Activated B cell treated with CpG ODN at 0.5 μM for 24 hours (primary cell): ENCODE results near the gene CYB561. TPM values are rescaled to one million over a fixed set of nuclear protein-coding genes. Genes with fewer than 3 reads are reported as not detected.
A peak's percentile ranks its signal among the peaks of the same experiment; 100 is the strongest.

Experiments used
- ATAC-seq: fragments of 200-7000 bp; cut with Tn5 transposase; one replicate; pipeline ENCODE4 v1.10.0; 2021; ENCODE audit warnings: low read depth, mild to moderate bottlenecking, moderate library complexity
- CTCF ChIA-PET: fragments of 350-600 bp; sonication (Branson Sonifier 250); formaldehyde crosslinking; loops from one replicate; lab custom pipeline; 2021; ENCODE audit warnings: antibody characterized with exemption; lab: Charles Lee
- POLR2A ChIA-PET: fragments of 350-600 bp; sonication (Branson Sonifier 250); formaldehyde crosslinking; loops from one replicate; lab custom pipeline; 2021; ENCODE audit warnings: antibody characterized with exemption; lab: Charles Lee
- DNase-seq: peaks from one replicate; pipeline ENCODE4 v3.0.0; 2022
- H3K27ac Mint-ChIP-seq: one replicate; pipeline ENCODE4 v1.8.0; 2020; ENCODE audit warnings: mixed read lengths
- H3K27me3 Mint-ChIP-seq: one replicate; pipeline ENCODE4 v1.8.0; 2021; ENCODE audit warnings: mixed read lengths
- H3K36me3 Mint-ChIP-seq: one replicate; pipeline ENCODE4 v1.8.0; 2021; ENCODE audit warnings: low read depth, mixed read lengths
- H3K4me1 Mint-ChIP-seq: one replicate; pipeline ENCODE4 v1.8.0; 2021; ENCODE audit warnings: mixed read lengths
- H3K4me3 Mint-ChIP-seq: one replicate; pipeline ENCODE4 v1.8.0; 2020; ENCODE audit warnings: mild to moderate bottlenecking, mixed read lengths
- H3K9me3 Mint-ChIP-seq: one replicate; pipeline ENCODE4 v1.8.0; 2020; ENCODE audit warnings: mixed read lengths
- intact Hi-C: fragments of 100-400 bp; cut with micrococcal nuclease; formaldehyde crosslinking; loops from one replicate; pipeline ENCODE4 v1.15.1; 2024
- total RNA-seq: library from RNA; stranded (reverse); gene quantifications from 2 replicates; pipeline ENCODE4 v1.2.3, GENCODE V29; 2022
- TF ChIP-seq, protein P1 (sequence below): fragments of 200-600 bp; IDR thresholded peaks from one replicate; pipeline ENCODE4 v1.8.0; 2022; ENCODE audit warnings: antibody characterized with exemption, mild to moderate bottlenecking

The CYB561 gene
- total RNA-seq: 18.9 and 19.9 TPM in 2 replicates

GRCh38 chr17:63445954-63446752, at the start of gene CYB561:
TSS of gene CYB561 (minus strand) at chr17:63446306. CDS start at chr17:63437547, 8,759 bp downstream.
- Mint-ChIP-seq H3K4me3 (peak within 1 kb of the TSS; percentile 73), H3K36me3 (no peaks in the 10 kb centered on the region), H3K27ac (peak within 1 kb of the TSS; percentile 78), H3K9me3 (no peaks in the 10 kb centered on the region), H3K27me3 (no peaks in the 10 kb centered on the region), H3K4me1 (peaks cover 17% of the 10 kb centered on the region)
- DNase-seq (peak; percentile 88), ATAC-seq (peak; percentile 68)
- TF ChIP-seq, protein P1, sequence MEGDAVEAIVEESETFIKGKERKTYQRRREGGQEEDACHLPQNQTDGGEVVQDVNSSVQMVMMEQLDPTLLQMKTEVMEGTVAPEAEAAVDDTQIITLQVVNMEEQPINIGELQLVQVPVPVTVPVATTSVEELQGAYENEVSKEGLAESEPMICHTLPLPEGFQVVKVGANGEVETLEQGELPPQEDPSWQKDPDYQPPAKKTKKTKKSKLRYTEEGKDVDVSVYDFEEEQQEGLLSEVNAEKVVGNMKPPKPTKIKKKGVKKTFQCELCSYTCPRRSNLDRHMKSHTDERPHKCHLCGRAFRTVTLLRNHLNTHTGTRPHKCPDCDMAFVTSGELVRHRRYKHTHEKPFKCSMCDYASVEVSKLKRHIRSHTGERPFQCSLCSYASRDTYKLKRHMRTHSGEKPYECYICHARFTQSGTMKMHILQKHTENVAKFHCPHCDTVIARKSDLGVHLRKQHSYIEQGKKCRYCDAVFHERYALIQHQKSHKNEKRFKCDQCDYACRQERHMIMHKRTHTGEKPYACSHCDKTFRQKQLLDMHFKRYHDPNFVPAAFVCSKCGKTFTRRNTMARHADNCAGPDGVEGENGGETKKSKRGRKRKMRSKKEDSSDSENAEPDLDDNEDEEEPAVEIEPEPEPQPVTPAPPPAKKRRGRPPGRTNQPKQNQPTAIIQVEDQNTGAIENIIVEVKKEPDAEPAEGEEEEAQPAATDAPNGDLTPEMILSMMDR: no peak
- intact Hi-C loops: loop anchor here (1.0 to 10.0 kb wide), 7 partner anchors 33 to 1009 kb away; partner anchors contain the start of genes CCDC47, DCAF7, DDX42 and FTSJ3
- ChIA-PET CTCF (interaction anchor here (1.1 to 2.3 kb wide), 2 partner anchors 31 to 33 kb away, joined by 3 to 7 read pairs; partner anchors contain the start of gene ACE), POLR2A (interaction anchor here (0.6 to 4.2 kb wide), 15 partner anchors 9 to 700 kb away, joined by 3 to 18 read pairs (median 5); partner anchors contain the start of genes CCDC47, DCAF7, LIMD2 and MAP3K3)

DNA sequence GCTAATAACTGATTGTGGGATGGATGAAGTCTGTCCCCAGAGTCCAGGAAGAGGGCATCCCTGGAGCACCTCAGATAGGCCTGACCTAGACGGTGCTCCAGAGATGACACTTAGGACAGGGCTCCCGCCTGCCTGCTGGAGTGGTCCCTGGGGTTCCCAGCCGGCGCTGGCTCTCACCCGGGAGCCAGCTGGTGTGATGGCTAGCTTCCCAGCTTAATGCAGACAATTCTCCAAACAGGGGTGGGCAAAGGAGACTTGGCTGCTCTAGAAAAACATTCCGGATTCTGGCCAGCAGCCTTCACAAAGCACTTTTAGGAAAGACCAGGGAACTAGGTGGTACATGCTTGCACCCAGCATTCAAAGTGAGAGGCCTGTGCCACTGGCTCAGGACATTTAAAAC, 49.4 kb upstream of the CYB561 start:
- no peaks in the 10 kb centered on the region for H3K9me3 Mint-ChIP-seq
- peaks cover 2% of the 10 kb centered on the region for H3K27me3 Mint-ChIP-seq
- ChIA-PET POLR2A (no interaction called here), CTCF (no interaction called here)
- DNase-seq (no peak), ATAC-seq (no peak)
- H3K4me1 Mint-ChIP-seq: no peaks in the 10 kb centered on the region
- TF ChIP-seq, protein P1: no peak
- intact Hi-C loops: no loop called here
- H3K36me3 Mint-ChIP-seq: no peaks in the 10 kb centered on the region
- H3K27ac Mint-ChIP-seq: no peak overlapping the region
- H3K4me3 Mint-ChIP-seq: no peak overlapping the region

DNA sequence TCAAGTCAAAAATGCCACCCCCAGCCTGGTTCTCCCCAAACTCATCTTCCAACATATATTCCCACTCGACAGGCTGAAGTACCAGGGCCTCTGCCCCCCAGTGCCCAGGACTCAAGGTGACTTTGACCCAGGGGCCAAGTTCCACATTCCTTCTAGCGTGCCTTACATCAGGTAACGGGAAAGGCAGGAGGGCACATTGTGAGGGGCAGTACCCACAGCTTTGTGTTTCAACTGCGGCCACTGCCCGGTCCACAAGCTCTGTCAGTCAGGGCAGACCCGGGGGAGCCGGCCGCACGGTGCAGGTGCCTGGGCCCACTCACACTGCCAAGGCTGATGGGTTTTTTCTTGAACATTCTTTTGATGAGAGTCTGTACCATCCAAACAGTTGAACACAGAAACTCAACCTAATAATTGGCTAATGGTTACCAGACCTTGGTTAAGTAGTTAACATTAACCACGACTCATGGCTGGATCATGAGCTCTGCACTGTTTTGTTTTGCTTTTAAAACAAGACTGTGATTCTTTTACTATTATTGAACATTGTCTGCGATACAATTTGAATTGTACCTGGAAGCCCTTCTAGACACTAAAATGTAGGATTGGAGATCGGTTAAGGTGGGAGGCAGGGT, 48.3 kb upstream of the CYB561 start:
- Mint-ChIP-seq H3K27me3 (no peaks in the 10 kb centered on the region), H3K9me3 (no peaks in the 10 kb centered on the region), H3K4me1 (no peaks in the 10 kb centered on the region), H3K27ac (no peak overlapping the region), H3K36me3 (no peaks in the 10 kb centered on the region), H3K4me3 (no peak overlapping the region)
- TF ChIP-seq, protein P1: no peak
- no peak for ATAC-seq
- no peak for DNase-seq
- CTCF ChIA-PET: no interaction called here
- intact Hi-C loops: no loop called here
- POLR2A ChIA-PET: no interaction called here

DNA sequence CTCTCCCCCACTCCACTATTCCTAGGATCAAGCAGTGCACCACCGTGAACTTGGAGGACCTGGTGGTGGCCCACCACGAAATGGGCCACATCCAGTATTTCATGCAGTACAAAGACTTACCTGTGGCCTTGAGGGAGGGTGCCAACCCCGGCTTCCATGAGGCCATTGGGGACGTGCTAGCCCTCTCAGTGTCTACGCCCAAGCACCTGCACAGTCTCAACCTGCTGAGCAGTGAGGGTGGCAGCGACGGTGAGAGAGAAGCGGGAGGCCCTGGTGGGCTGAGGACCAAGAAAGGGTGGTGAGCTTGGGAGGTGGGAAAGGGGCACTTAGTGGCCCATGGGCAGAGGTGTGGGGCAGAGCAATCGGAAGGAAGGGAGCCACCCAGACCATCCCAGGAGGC, 47.3 kb upstream of the CYB561 start:
- no peaks in the 10 kb centered on the region for H3K36me3 Mint-ChIP-seq
- POLR2A ChIA-PET: no interaction called here
- intact Hi-C loops: no loop called here
- ATAC-seq: no peak
- CTCF ChIA-PET: no interaction called here
- no peaks in the 10 kb centered on the region for H3K9me3 Mint-ChIP-seq
- no peaks in the 10 kb centered on the region for H3K4me1 Mint-ChIP-seq
- no peaks in the 10 kb centered on the region for H3K27me3 Mint-ChIP-seq
- DNase-seq: no peak
- H3K4me3 Mint-ChIP-seq: no peak overlapping the region
- TF ChIP-seq, protein P1: no peak
- no peak overlapping the region for H3K27ac Mint-ChIP-seq

DNA sequence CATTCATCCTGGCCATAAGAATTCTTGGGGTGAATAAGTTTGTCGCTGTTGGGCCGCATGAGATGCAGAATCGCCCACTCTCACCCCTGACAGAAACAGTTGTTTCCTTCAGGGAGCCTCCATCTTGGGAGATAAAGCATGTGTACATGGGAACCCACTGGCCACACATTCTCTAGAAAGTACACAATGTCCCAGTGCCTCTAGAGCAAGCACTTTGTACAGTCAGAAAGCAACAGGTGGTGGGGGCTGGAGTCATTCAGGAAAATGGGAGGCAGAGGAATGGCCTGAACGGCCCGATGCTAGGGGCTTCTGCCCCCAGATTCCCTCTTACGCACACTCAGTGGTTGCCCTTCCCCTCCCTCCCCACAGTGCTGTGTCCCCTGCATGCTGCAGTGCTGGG, 46.8 kb upstream of the CYB561 start:
- no peaks in the 10 kb centered on the region for H3K27me3 Mint-ChIP-seq
- H3K4me1 Mint-ChIP-seq: no peaks in the 10 kb centered on the region
- no peaks in the 10 kb centered on the region for H3K36me3 Mint-ChIP-seq
- TF ChIP-seq, protein P1: no peak
- ChIA-PET POLR2A (no interaction called here), CTCF (no interaction called here)
- H3K4me3 Mint-ChIP-seq: no peak overlapping the region
- no peak overlapping the region for H3K27ac Mint-ChIP-seq
- intact Hi-C loops: no loop called here
- DNase-seq (no peak), ATAC-seq (no peak)
- no peaks in the 10 kb centered on the region for H3K9me3 Mint-ChIP-seq
